Activated CD8-positive, alpha-beta memory T cell treated with anti-CD3 and anti-CD28 coated beads for 24 hours (primary cell): ENCODE measurements around the gene CCDC187.

Experiments used
- DNase-seq: peaks from one replicate; pipeline ENCODE4 v3.0.0-alpha.2; 2020

CCDC187 gene

GRCh38 chr9:136311051-136312008 is 7.4 kb upstream of the CCDC187 start:
- DNase-seq = no peak

GRCh38 chr9:136310273-136311030 is 6.6 kb upstream of the CCDC187 start:
- DNase-seq = no peak

GRCh38 chr9:136309806-136310220 is 5.9 kb upstream of the CCDC187 start:
- DNase-seq = no peak

- no peak for DNase-seq
Measured at GRCh38 chr9:136309101-136309801, 5.4 kb upstream of the CCDC187 start.

GRCh38 chr9:136308702-136309053 is 4.8 kb upstream of the CCDC187 start:
- DNase-seq = no peak

GRCh38 chr9:136308006-136308701 is 4.3 kb upstream of the CCDC187 start:
- DNase-seq = no peak

- no peak for DNase-seq
Measured at GRCh38 chr9:136307215-136307750, 3.4 kb upstream of the CCDC187 start.

- DNase-seq = no peak
Measured at GRCh38 chr9:136306211-136307208, 2.6 kb upstream of the CCDC187 start.

- DNase-seq = no peak
Measured at GRCh38 chr9:136305804-136306203, 1.9 kb upstream of the CCDC187 start.

- no peak for DNase-seq
Measured at GRCh38 chr9:136304981-136305380, 1.1 kb upstream of the CCDC187 start.

- DNase-seq = no peak
Measured at GRCh38 chr9:136304456-136304855, 562 bp upstream of the CCDC187 start.

- no peak for DNase-seq
Measured at GRCh38 chr9:136303066-136303824, 649 bp downstream of the CCDC187 start.

- no peak for DNase-seq
Measured at GRCh38 chr9:136302527-136302926, 1.4 kb downstream of the CCDC187 start.

GRCh38 chr9:136300866-136301265 is 3.0 kb downstream of the CCDC187 start:
- DNase-seq = no peak

- DNase-seq = no peak
Measured at GRCh38 chr9:136300016-136300545, 3.8 kb downstream of the CCDC187 start.

- no peak for DNase-seq
Measured at GRCh38 chr9:136299541-136299940, 4.4 kb downstream of the CCDC187 start.

- DNase-seq = no peak
Measured at GRCh38 chr9:136299116-136299515, 4.8 kb downstream of the CCDC187 start.

GRCh38 chr9:136297766-136298735 is 5.8 kb downstream of the CCDC187 start:
- DNase-seq = no peak
